NCI-H748 (cell line): Measurements from ENCODE around the gene AGBL4.

Source experiments
- DNase-seq: peaks from one replicate; lab custom pipeline; 2025; ENCODE audit not compliant: unreplicated experiment; lab: John Stamatoyannopoulos, UW

AGBL4 gene

DNA sequence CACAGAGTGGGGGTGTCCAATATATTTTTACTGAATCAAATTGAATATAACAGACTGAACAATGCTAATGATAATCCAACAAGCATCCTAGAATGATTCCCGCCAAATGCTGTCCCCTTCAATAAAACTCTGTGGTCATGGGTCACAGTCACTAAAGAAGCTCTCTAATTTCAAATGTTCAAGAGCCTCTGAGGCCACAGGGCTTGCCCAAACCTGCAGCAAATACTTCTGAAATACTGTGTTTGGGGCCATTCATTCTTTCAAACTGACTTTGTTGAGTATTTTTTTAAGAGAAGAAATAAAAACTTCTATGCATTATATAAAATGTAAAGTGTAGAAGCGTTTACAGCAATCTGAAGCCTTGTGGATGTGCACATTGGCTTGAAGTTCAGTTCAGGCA, 1239.5 kb downstream of the AGBL4 start:
- no peak for DNase-seq

- DNase-seq, result peak; percentile 69
These were observed 1246.4 kb downstream of the AGBL4 start for GRCh38 chr1:48777219-48777895.

- DNase-seq, result peak; percentile 93
These were observed 1247.1 kb downstream of the AGBL4 start, which contains the start of gene BEND5 for GRCh38 chr1:48776393-48777218. TSS of gene BEND5 (minus strand) at chr1:48776891. CDS start at chr1:48776831, 60 bp downstream.

- DNase-seq, result peak; percentile 38
These were observed 1247.8 kb downstream of the AGBL4 start for GRCh38 chr1:48775831-48776392.

GRCh38 chr1:48773133-48773532, 1250.6 kb downstream of the AGBL4 start:
- no peak for DNase-seq

GRCh38 chr1:48772211-48772610, 1251.5 kb downstream of the AGBL4 start:
- DNase-seq, result no peak

DNA sequence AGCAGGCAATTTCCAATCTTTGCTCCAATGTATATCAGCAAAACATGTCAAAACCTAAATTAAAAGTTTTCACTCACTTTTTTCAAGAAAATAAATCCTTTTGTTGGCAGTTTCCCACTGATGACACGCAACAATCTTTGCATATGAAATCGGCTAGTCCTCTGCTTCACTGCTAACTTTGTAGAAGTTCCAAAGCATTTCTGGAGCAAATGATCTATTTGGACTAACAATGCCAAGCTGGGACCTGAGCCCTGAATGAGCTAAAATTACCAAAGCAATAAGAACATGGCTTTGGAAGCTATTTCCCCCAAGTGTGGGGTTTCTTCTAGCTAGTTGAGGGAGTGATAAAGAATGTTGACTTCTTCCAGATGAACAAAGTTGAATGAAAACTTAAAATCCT, 1252.2 kb downstream of the AGBL4 start:
- no peak for DNase-seq

DNA sequence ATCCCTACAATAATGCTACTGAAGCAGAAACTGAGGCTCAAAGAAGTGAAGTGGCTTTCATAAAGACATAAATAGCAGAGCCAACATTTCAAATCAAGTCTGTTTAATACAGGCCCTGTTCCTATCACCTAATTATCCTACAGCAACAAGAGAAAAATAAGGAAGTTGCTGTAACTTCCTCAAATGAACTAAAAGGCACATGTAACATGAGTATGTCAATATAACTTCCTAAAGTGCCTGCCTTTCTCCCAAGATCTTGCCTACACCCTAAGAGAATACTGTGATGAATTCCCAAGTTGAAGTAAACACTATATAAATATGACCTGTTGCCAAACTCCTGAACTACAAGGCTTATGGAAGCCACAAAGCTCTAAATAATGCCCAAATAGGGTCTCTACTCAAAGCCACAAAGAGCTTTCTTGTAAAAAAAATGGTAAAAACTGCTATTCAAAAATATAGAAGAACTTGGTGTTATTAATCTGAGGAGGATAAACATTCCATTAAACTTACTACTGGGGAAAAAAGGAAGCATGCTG, 1255.7 kb downstream of the AGBL4 start:
- DNase-seq, result no peak

GRCh38 chr1:48765335-48765734, 1258.4 kb downstream of the AGBL4 start:
- no peak for DNase-seq

DNA sequence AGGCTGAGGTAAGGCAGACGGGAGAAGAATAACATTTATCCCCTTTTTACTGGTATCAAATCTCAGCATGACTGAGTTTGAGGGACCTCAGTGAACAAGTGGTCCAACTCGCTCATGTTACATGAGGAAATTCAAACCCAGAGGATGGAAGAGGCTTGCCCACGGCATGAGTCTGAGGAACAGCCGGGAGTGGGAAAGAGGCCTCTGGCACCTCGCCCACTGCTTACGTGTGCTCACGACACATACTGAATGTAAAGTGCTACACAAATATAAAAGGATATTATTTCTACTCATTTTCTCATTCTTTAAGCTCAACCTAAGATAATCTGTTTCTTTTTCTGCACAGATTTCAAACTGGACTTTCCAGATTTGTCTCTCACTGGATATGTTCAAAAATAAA, 1261.8 kb downstream of the AGBL4 start:
- DNase-seq, result no peak

GRCh38 chr1:48761411-48761810, 1262.3 kb downstream of the AGBL4 start:
- no peak for DNase-seq

- DNase-seq, result no peak
These were observed 1262.9 kb downstream of the AGBL4 start for GRCh38 chr1:48760857-48761256.

GRCh38 chr1:48758976-48759375, 1264.8 kb downstream of the AGBL4 start:
- DNase-seq, result no peak

- no peak for DNase-seq
These were observed 1266.4 kb downstream of the AGBL4 start for GRCh38 chr1:48757363-48757762.

- DNase-seq, result no peak
These were observed 1267.0 kb downstream of the AGBL4 start for GRCh38 chr1:48756683-48757316.

- DNase-seq, result no peak
These were observed 1270.5 kb downstream of the AGBL4 start for GRCh38 chr1:48753293-48753692.

DNA sequence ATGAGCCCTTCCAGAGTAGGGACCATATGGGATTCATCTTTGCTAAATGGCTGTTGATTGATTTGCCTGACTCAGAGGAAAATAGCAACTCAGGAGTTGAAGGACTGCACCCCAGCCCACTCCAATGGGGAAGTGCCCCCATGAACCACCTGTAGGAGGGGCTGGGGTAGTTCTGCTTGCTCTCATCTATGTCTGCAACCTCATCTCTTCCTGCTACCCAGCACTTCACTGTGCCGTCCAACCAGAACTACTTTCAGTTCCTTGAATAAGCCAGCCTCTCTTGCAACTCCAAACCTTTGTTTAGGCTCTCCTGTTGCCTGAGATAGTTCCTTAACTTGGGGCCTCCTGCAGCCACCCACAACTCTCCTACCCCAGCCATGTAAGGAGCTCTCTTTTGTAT, 1273.6 kb downstream of the AGBL4 start:
- no peak for DNase-seq

GRCh38 chr1:48749068-48749467, 1274.7 kb downstream of the AGBL4 start:
- no peak for DNase-seq

GRCh38 chr1:48746906-48747305, 1276.8 kb downstream of the AGBL4 start:
- peak; percentile 40 for DNase-seq

GRCh38 chr1:48744032-48744431, 1279.7 kb downstream of the AGBL4 start:
- DNase-seq, result peak; percentile 58

DNA sequence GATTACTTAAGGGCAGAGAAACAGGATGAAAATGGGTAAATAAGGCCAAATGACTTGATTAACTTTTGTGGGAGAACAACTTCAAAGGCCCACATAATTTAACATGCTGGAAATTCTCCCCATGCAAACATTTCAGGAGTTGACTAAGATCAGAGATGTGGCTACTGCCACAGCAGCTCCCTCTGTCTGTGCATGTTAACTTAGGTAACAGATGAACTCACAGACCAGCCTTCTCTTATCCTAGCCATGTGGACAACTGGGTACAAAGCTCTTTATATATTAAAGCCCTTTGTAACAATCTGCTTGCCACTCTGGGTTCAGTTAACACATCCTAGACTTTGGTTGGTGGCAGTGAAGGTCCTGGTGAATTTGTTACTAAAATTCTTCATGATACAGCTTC, 1280.3 kb downstream of the AGBL4 start:
- no peak for DNase-seq
